GM21526 (cell line): ENCODE data around the gene GRAP2.
"Not testable (repeated sequence)": the region's sequence is repeated elsewhere in the genome, so short reads cannot be mapped to it uniquely, and the experiment has no call there.

Experiments
- ATAC-seq: cut with Tn5 transposase; IDR thresholded peaks from one replicate; pipeline ENCODE4 v1.9.1; 2021; ENCODE audit warnings: moderate library complexity; ENCODE audit not compliant: unreplicated experiment, low FRiP score

The GRAP2 gene

DNA sequence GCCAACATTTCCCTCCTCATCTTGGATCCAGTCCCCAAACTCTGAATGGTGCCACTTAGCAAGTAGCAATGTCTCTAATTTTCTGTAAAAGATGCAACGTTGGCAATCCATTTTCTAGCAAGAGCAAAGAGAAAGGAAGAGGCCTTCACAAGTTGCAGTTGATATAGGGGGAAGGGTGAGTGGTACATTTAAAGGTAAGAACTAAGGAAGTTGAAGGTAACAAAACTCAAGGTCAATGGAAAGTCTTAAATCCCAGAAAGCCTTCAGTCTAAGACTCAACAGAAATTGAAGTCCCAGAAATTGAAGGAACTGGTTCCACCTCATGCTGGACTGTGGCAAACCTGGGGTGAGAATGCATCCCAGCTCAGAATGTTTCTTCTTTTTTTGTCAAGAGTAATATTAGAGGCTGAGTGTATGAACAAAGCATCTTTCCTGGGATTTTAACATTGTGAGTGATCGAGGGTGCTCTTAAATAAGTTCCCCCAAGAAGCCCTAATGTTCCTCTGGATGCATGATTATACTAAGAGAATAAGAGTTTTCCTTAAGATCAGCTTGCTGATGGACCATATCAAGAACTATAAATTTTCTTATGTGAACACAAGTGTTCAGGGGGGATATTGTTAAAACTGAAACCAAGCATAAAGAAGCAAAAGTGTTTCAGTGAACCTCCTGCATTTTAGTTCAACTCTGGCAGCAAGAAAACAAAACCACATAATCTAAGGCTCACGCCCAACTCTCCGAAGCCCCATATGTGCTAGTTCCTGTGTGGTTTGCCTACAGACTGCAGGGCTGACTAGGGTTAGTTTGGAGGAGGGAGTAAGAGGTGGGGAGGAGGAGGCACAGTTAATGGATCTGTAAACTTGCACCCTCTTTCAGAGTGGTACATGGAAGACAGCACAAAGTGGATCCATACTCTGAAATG, at the start of gene GRAP2:
Gene GRAP2 (plus strand): TSS at position 779 of the 922 bp plus-strand sequence. CDS start 46,023 bp downstream, outside the sequence.
- peak; percentile 63 for ATAC-seq

DNA sequence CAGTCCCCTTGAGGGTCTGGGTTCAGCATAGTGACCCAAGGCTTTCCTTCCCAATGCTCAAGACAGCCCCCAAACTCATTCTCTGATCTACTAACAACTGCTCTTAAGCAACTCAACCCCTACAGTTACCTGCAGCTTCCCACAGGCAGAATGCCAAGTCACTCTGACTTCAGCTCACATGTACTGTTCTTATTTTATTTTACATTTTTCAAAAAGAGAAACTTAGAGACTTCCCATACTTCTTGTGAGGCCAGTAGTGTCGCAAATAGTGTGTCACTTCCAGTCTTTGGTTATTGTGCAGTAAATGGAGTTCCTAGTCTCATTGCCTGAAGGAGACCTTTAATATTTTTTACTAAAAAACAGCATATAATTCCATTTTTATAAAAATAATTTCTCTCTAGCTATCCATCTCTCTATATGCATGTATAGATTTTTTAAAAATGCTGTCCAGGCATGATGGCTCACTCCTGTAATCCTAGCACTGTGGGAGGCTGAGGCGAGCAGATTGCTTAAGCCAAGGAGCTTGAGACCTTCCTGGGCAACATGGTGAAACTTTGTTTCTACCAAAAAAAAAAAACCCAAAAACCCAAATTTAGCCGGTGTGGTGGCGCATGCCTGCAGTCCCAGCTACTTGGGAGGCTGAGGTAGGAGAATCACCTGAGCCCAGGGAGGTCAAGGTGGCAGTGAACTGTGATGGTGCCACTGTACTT, 49.1 kb upstream of the GRAP2 start:
- ATAC-seq = no peak

DNA sequence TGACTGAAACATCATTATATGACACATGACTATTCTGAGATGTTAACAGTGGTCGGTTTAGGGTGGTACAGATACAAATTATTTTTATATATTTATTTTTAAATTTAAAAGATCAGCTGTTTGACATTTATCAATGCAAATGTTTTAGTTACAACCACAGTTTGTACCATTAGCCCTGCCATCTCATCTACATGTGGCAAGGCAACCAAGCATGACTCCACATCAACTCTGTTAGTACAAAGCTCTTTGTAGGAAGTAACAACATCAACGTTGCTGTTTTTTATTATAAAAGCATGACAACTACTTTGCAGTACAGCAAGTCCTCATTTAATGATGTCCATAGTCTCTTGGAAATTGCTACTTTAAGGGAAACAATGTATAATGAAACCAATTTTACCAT, 48.1 kb upstream of the GRAP2 start:
- no peak for ATAC-seq

DNA sequence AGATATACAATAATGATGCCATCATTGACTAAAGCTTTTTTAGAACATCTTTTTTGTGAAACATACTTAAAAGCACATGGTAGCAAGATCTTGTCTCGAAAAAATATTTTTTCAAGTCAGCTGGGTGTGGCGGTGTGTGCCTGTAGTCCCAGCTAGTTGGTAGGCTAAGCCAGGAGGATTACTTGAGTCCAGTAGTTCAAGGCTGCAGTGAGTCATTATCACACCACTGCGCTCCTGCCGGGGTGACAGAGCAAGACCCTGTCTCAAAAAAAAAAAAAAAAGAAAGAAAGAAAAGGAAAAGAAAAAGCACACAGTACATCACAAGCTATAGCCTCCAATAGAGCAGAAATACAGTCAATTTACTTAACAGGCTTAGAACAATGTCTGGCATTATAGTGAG, 44.3 kb upstream of the GRAP2 start:
- ATAC-seq = no peak

DNA sequence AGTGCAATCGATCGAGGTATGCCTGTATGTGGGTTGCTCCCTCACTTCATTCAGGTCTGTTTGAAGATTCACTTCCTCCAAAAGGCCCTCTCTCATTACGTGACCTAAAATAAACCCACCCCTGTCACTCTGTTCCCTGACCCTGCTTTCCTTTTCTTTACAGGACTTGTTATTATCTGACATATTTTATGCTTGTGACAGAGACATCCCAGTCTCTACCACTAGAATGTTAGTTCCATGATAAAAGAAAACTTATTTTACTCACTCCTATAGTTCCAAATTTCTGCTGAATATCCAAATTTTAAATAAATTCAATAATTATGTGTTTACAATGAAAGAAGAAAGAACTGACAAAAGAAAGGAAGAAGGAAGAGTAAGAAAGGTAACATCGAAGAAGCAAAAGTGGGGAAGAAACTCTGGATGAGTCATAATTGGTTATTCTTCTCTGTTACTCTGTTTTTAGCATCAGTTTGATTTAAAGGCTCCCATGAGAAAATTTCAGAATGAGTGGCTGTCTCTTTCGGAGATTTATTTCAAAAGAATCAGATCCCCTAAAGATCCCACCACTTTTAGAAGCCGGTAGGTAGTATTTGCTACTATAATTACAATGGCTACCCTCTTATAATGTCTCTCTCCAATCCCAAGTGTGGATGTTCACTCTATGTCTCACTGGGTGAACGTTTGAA, 40.8 kb upstream of the GRAP2 start:
- no peak for ATAC-seq

DNA sequence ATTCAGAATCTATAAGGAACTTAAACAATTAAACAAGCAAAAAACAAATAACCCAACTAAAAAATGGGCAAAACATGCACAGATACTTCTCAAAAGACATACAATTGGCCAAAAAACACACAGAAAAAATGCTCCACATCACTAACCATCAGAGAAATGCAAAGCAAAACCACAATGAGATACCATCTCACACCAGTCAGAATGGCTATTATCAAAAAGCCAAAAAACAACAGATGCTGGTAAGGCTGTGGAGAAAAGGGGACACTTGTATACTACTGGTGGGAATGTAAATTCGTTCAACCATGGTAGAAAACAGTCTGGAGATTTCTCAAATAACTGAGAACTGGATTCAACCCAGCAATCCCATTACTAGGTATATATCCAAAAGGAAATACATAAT, 32.1 kb upstream of the GRAP2 start:
- ATAC-seq = no peak

DNA sequence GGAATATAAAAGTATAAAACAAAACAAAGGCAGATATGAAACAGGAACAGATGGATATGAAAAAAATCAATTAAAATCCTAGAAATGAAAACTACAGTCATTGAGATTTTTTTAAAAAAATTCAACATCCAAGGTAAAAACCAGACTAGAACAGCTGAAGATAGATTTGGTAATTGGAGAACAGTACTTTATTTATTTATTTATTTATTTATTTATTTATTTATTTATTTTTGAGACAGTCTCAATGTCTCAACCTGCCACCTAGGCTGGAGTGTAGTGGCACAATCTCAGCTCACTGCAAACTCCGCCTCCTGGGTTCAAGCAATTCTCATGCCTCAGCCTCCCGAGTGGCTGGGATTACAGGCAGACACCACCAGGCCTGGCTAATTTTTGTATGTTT, 31.1 kb upstream of the GRAP2 start:
- ATAC-seq = not testable (repeated sequence)

DNA sequence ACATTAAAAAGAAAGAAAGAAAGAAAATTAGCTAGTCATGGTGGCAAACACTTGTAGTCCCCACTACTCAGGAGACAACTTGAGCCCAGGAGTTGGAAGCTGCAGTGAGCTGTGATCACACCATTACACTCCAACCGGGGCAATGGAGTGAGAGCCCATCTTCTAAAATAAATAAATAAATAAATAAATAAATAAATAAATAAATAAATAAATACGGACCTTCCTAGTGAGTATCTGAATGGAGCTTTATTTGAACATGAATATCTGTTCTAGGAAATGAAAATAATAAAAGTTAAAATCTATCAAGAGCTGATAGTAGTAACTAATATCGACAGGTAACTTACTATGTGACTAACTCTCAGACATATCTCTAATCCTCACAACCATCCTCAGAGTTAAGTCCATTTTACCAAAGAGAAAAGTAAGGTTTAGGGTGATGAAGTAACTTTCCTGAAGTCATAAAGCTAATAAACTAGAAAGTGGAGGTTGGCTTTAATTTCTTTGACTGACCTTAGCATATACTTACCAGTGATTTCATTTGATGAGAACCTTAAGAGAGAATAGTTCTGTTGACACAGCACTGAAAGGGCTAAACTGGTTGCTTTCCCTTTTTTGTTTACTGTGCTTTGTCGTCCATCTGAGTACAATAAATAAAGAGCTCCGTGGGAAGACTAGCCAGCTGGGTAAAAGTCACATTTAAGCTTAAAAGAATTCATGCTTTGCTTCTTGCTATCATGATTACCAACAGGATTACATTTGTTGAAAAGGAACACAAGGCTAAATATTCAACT, 29.7 kb upstream of the GRAP2 start:
- ATAC-seq = no peak

DNA sequence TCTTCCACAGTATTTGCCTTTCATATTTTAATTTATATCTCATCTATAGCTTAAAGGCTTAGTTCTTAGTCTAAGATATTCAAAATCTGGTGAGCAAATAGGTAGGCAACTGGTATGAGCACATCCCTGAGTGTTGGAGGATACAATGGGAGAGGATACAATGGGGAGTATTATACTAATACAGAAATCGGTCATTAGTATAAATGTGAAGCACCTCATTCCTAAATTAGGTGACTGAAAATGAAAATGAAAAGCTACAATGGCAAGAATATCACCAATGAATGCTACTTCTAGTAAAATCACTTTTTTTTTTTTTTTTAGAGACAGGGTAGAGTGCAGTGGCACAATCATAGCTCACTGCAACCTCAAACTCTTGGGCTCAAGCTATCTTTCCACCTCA, 28.3 kb upstream of the GRAP2 start:
- ATAC-seq = no peak

DNA sequence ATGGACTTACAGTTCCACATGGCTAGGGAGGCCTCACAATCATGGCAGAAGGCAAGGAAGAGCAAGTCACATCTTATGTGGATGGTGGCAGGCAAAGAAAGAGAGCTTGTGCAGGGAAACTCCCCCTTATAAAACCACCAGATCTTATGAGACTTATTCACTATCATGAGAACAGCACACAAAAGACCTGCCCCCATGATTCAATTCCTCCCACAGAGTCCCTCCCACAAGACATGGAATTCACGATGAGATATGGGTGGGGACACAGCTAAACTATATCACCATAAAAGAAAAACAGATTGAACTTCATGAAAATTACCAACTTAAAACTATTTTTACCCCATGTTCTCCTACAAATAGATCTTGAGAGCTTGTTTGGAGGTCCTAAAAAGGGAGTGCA, 26.9 kb upstream of the GRAP2 start:
- ATAC-seq = no peak

DNA sequence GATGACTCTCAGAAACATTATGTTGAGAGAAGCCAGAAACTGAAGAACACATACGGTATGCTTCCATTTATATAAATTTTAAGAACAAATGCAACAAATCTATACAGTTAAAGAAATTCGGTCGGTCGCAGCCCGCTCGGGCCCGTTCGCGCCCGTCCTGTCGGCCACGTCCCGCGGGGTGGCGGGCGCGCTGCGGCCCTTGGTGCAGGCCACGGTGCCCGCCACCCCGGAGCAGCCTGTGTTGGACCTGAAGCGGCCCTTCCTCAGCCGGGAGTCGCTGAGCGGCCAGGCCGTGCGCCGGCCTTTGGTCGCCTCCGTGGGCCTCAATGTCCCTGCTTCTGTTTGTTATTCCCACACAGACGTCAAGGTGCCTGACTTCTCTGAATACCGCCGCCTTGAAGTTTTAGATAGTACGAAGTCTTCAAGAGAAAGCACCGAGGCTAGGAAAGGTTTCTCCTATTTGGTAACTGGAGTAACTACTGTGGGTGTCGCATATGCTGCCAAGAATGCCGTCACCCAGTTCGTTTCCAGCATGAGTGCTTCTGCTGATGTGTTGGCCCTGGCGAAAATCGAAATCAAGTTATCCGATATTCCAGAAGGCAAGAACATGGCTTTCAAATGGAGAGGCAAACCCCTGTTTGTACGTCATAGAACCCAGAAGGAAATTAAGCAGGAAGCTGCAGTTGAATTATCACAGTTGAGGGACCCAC, 25.6 kb upstream of the GRAP2 start:
- not testable (repeated sequence) for ATAC-seq

DNA sequence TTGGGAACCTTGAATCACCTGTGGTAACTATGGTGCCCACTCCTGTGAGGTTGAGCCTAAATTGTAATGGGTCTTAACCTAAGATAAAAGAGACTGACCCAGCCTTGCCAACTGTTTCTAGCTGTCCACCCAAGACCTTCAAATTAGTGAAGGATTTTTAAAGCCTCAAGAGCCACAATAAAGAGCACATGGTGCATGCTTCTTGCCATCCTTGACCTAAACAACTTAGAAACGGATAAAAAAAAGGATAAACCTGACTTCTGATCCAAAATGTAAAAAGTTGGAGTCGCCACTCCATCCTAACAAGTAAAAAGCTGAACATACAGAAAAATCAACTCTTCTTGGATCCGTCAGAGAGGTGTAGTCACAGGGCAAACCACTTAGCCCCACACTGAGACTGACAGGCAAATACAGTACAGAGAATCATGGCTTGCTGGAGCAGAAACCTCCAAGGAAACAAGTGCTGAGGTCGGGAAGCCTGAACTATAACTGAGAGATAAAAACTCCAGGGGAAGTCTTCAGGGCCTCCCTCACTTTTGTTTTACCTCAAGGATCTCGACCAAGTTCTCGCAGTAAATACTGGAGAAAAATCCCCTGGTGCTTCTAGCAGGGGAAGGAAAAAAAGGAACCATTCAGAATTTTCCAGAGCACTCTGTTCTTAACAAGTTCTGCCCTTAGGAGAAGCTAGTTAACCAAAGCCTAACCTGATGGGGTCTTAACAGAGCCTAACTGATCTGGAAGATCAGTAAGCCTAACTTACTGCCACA, 23.6 kb upstream of the GRAP2 start:
- no peak for ATAC-seq

DNA sequence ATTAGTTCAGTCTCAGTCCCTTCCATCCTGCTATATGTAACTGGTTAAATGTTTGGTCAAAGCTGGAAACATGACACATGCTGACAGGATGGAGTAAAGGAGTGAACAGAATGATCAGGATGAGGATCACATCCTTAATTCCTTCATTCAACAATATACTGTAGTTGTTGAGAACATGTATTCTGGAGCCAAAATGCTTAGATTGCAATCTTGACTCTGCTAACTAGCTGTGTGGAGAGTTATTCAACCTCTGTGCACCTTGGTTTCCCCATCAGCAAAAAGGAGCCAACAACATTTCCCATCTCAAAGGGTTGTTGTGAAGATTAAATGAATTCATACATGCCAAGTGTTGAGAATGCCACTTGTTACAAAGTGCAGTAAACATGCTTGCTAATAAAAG, 20.2 kb upstream of the GRAP2 start:
- ATAC-seq = no peak

DNA sequence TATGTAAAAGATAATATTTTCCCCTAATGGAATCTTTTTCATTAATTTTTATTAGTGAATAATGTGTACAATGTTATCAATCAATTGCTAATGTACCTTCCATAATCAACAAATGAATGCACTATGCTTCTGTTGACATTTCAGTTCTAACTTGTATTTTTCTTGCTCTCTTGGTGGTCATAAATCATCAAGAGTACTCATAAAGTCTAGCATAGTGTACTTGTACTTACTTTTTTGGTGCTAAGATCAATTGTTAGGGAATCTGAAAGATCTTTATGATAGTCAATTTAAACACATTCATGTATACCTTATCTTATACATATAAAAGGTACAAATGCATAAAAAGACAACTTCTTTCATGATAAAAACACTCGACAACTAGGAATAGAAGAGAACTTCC, 17.8 kb upstream of the GRAP2 start:
- no peak for ATAC-seq

DNA sequence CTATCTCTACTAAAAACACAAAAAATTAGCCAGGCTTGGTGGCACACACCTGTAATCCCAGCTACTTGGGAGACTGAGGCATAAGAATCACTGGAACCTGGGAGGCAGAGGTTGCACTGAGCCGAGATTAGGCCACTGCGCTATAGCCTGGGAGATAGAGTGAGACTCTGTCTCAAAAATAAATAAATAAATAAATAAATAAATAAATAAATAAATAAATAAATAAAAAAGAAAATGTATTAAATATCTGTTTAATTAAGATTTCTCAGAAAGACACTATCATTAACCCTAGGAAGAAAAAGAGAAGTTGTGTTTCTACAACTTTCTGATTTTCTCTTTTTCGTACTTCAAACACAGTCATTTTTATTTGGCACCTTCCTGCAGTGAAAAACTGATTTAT, 11.0 kb upstream of the GRAP2 start:
- ATAC-seq = not testable (repeated sequence)

DNA sequence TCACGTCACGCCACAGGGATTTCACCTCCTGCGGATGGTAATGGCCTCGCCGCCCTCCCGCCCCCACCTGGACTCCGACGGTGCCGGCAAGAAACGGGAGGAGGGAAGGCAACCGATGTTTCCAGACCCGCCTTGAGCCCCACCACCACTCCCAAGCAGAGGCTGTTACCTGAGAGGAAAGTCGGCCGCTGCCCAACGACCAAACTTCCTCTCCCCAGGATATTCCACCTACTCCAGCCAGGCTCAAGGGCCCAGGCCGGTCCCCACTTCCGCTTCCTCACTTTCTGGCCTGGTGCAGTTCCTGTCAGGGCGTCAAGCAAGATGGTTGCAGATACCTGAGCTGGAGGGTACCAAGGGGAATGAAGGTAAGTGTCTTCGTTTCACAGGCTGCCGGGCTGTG, 7.4 kb upstream of the GRAP2 start, which contains the start of gene ENTHD1:
Gene ENTHD1 (minus strand): TSS at position 235 of the 400 bp plus-strand sequence. CDS start 6,012 bp downstream, outside the sequence.
- no peak for ATAC-seq

DNA sequence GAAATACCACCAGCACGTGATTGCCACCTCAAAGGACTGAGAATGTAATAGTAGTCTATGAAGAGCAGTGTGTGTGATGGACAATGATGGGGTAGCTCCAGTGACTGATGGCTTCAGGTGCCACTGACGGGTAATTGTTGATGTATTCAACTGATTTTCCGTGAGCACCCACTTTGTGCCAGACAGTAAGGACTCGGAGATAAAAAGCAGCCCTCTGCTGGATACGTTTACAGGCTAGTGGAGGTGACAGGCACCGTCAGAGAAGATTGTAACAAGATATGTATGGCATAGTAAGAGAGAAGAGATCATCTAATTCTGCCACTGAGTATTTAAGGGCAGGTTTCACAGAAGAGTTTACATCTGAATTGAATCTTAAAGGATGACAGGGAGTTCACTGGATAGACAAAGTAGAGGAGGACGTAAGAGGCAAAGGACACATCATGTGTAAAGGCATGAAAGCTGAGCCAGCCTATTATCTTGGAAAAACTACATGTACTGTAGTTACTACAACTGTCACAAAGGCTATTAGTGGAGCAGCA, 6.3 kb upstream of the GRAP2 start:
- ATAC-seq = no peak

DNA sequence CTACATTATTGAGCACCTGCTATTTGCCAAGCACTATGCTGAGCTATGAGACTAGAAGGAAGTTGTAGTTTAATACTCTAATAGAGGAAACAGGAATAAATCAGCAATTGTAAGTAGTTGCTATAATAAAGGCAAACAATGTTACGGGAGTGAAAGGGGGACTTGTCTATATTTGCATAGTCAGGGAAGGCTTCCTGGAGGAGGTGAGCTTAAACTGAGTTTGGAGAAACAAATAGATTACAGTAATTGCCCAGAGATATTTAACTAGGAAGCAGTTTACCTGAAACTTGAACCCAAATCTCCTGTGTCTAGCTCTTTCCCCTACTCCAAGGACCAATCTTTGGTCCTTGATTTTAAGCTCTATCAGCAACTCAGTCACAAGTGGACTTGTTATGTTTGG, 5.2 kb upstream of the GRAP2 start:
- no peak for ATAC-seq
